Right atrium auricular region (tissue), 2 donors: ENCODE data around the gene SPRY4. TPM values are rescaled to one million over a fixed set of nuclear protein-coding genes. Genes with fewer than 3 reads are reported as not detected.

Experiments used
- DNase-seq: peaks from one replicate; pipeline ENCODE4 v3.0.0-alpha.2; 2019; ENCODE audit warnings: low spot score
- H3K27ac ChIP-seq, 2 donors: fragments of 200-600 bp; sonication (generic); 1 replicate in 1 of 2; 2 replicates in 1 of 2; pipeline ENCODE4 v1.5.1; 2016 to 2019
- H3K27me3 ChIP-seq, 2 donors: fragments of 200-600 bp; sonication (generic); one replicate each; pipeline versions ENCODE4 v1.5.1 to v1.6.0; 2017 to 2019
- H3K36me3 ChIP-seq: fragments of 200-600 bp; sonication (generic); one replicate; pipeline ENCODE4 v1.5.1; 2016
- H3K4me1 ChIP-seq, 2 donors: fragments of 200-600 bp; sonication (generic); one replicate each; pipeline versions ENCODE4 v1.5.1 to v1.6.0; 2017 to 2019
- H3K4me3 ChIP-seq, 2 donors: fragments of 200-600 bp; sonication (generic); 1 replicate in 1 of 2; 2 replicates in 1 of 2; pipeline ENCODE4 v1.5.1; 2017 to 2019; ENCODE audit warnings: mild to moderate bottlenecking in 1 of 2, moderate library complexity in 1 of 2
- H3K9me3 ChIP-seq, 2 donors: fragments of 200-600 bp; sonication (generic); one replicate each; pipeline ENCODE4 v1.5.1; 2019
- CTCF ChIP-seq, 2 donors: fragments of 200-600 bp; sonication (generic); IDR thresholded peaks; one replicate each; pipeline ENCODE4 v1.5.1; 2019; ENCODE audit warnings: antibody characterized with exemption in 2 of 2
- total RNA-seq, 2 donors: library from RNA; depleted of rRNA; stranded (reverse); fragments of >200 nt; gene quantifications; one replicate each; pipeline ENCODE4 v1.1.0, GENCODE V29; 2016

Gene SPRY4
- total RNA-seq, 2 donors from 2014 or later: 19.9 to 33.7 TPM

- Histone ChIP-seq H3K27ac (peak overlapping the region; percentile 85 to 89), H3K27me3 (no peaks in the 10 kb centered on the region), H3K36me3 (no peaks in the 10 kb centered on the region), H3K9me3 (no peaks in the 10 kb centered on the region), H3K4me1 (peaks cover 0 to 77% of the 10 kb centered on the region in 2 donors), H3K4me3 (peak overlapping the region; percentile 72 to 79)
- TF ChIP-seq CTCF (IDR thresholded peaks at IDR 0.05): no peak
- DNase-seq: no peak
Measured at GRCh38 chr5:142323480-142324135, 1.2 kb downstream of the SPRY4 start.

- Histone ChIP-seq H3K4me3 (peak overlapping the region; percentile 72 to 79), H3K9me3 (no peaks in the 10 kb centered on the region), H3K4me1 (peaks cover 0 to 81% of the 10 kb centered on the region in 2 donors), H3K27ac (peak overlapping the region; percentile 85 to 89), H3K27me3 (no peaks in the 10 kb centered on the region), H3K36me3 (no peaks in the 10 kb centered on the region)
- peak; percentile 67 for DNase-seq
- TF ChIP-seq CTCF (IDR thresholded peaks at IDR 0.05): no peak
Measured at GRCh38 chr5:142322747-142323479, 1.9 kb downstream of the SPRY4 start.

GRCh38 chr5:142322403-142322746 lies 2.4 kb downstream of the SPRY4 start:
- H3K4me1 ChIP-seq: peaks cover 0 to 81% of the 10 kb centered on the region in 2 donors
- H3K27me3 ChIP-seq: no peaks in the 10 kb centered on the region
- DNase-seq: no peak

GRCh38 chr5:142320851-142321560 lies 3.8 kb downstream of the SPRY4 start:
- Histone ChIP-seq H3K4me1 (peaks cover 0 to 82% of the 10 kb centered on the region in 2 donors), H3K9me3 (no peaks in the 10 kb centered on the region), H3K36me3 (no peaks in the 10 kb centered on the region), H3K27ac (peak overlapping the region; percentile 85 to 89), H3K27me3 (no peaks in the 10 kb centered on the region), H3K4me3 (peak overlapping the region; percentile 72 to 79)
- TF ChIP-seq CTCF (IDR thresholded peaks at IDR 0.05): no peak
- DNase-seq: no peak

More at GRCh38 chr5:142322403-142322746, 2.4 kb downstream of the SPRY4 start:
- H3K27ac ChIP-seq: peak overlapping the region; percentile 85 to 89
- H3K36me3 ChIP-seq: no peaks in the 10 kb centered on the region
- peak overlapping the region; percentile 72 to 79 for H3K4me3 ChIP-seq
- H3K9me3 ChIP-seq: no peaks in the 10 kb centered on the region
- no peak for TF ChIP-seq CTCF (IDR thresholded peaks at IDR 0.05)

- TF ChIP-seq CTCF (IDR thresholded peaks at IDR 0.05): no peak
- DNase-seq: no peak
- H3K4me3 ChIP-seq: peak overlapping the region; percentile 3 to 79
Measured at GRCh38 chr5:142320430-142320738, 4.4 kb downstream of the SPRY4 start.

More at GRCh38 chr5:142320430-142320738, 4.4 kb downstream of the SPRY4 start:
- Histone ChIP-seq H3K9me3 (no peaks in the 10 kb centered on the region), H3K27ac (peak overlapping the region; percentile 85 to 89), H3K27me3 (no peaks in the 10 kb centered on the region), H3K36me3 (no peaks in the 10 kb centered on the region), H3K4me1 (peaks cover 0 to 82% of the 10 kb centered on the region in 2 donors)
